ENCODE measurements around the gene OCEL1. TPM values are rescaled to one million over a fixed set of nuclear protein-coding genes. Genes with fewer than 3 reads are reported as not detected.
A peak's percentile ranks its signal among the peaks of the same experiment; 100 is the strongest.

The OCEL1 gene
- total and polyA plus RNA-seq, 2 of the 13 experiments (the other 11 are each of a cell fraction or from before 2014, with no cell fraction given) = 10.6 to 17.2 TPM

GRCh38 chr19:17246681-17247425, 20.8 kb downstream of the OCEL1 start (continued):
- no peak for TF ChIP-seq DZIP1 (CRISPR knock-in tag; IDR thresholded peaks at IDR 0.05)
- no peak for TF ChIP-seq TOE1 (CRISPR knock-in tag; IDR thresholded peaks at IDR 0.05)
- TF ChIP-seq SP5 (CRISPR knock-in tag; IDR thresholded peaks at IDR 0.05; ENCODE audit: borderline replicate concordance, low read depth) = 0 out of 2 replicates have a peak, but pooled peaks have one; percentile 12
- no peak; the same call in 1 of the 2 replicates for TF ChIP-seq NFYC (CRISPR knock-in tag; IDR thresholded peaks at IDR 0.05)
- no peak for TF ChIP-seq NFE2L1 (CRISPR knock-in tag; IDR thresholded peaks at IDR 0.05; ENCODE audit: borderline replicate concordance)
- no peak; the same call in 1 of the 2 replicates for TF ChIP-seq FOXC1 (CRISPR knock-in tag; IDR thresholded peaks at IDR 0.05; ENCODE audit: borderline replicate concordance)
- TF ChIP-seq NCOA5 (CRISPR knock-in tag; IDR thresholded peaks at IDR 0.05) = no peak
- no peak for TF ChIP-seq PLSCR1 (CRISPR knock-in tag; IDR thresholded peaks at IDR 0.05; ENCODE audit: borderline replicate concordance)
- TF ChIP-seq TEF (CRISPR knock-in tag; IDR thresholded peaks at IDR 0.05) = no peak
- TF ChIP-seq SOX6 (IDR thresholded peaks at IDR 0.05) = no peak
- peak; percentile 34; the same call in 1 of the 2 replicates for TF ChIP-seq SOX6 (CRISPR knock-in tag; IDR thresholded peaks at IDR 0.05)
- no peak for TF ChIP-seq PBX2 (CRISPR knock-in tag; IDR thresholded peaks at IDR 0.05)
- TF ChIP-seq ZNF747 (CRISPR knock-in tag; IDR thresholded peaks at IDR 0.05; ENCODE audit: borderline replicate concordance) = no peak
- TF ChIP-seq THAP9 (CRISPR knock-in tag; IDR thresholded peaks at IDR 0.05; ENCODE audit: borderline replicate concordance) = peak; percentile 34; the same call in 1 of the 2 replicates
- TF ChIP-seq HNRNPLL (IDR thresholded peaks at IDR 0.05; ENCODE audit: low read depth, low read length, poor library complexity, severe bottlenecking) = peak; percentile 3
- TF ChIP-seq ZNF441 (CRISPR knock-in tag; IDR thresholded peaks at IDR 0.05; ENCODE audit: borderline replicate concordance) = peak; percentile 20; the same call in 1 of the 2 replicates
- 0 out of 2 replicates have a peak, but pooled peaks have one; percentile 17 for TF ChIP-seq ZNF143 (CRISPR knock-in tag; IDR thresholded peaks at IDR 0.05)
- TF ChIP-seq ZNF468 (CRISPR knock-in tag; IDR thresholded peaks at IDR 0.05) = no peak
- no peak for TF ChIP-seq TFAP4 (IDR thresholded peaks at IDR 0.05; ENCODE audit: borderline replicate concordance, low read depth)

Data from HepG2 (cell line).